HEK293 (cell line): ENCODE measurements around the gene STK40.

Experiments
- BCL11B ChIP-seq: fragments of 450-650 bp; formaldehyde crosslinking; IDR thresholded peaks from 2 replicates; pipeline ENCODE4 v1.5.1; 2016; ENCODE audit warnings: low read depth, missing biosample characterization, missing genetic modification characterization
- SETDB1 ChIP-seq: IDR thresholded peaks from one replicate; pipeline ENCODE4 v1.6.1; 2017; ENCODE audit warnings: mild to moderate bottlenecking, low read length, moderate library complexity, mixed read lengths; ENCODE audit not compliant: insufficient read length
- YY1 ChIP-seq: fragments of 450-650 bp; formaldehyde crosslinking; IDR thresholded peaks from 2 replicates; pipeline ENCODE4 v1.5.1; 2018; ENCODE audit warnings: missing biosample characterization, missing genetic modification characterization
- ZNF433 ChIP-seq: fragments of 450-650 bp; formaldehyde crosslinking; IDR thresholded peaks from 2 replicates; pipeline ENCODE4 v1.5.1; 2016; ENCODE audit warnings: missing biosample characterization, missing genetic modification characterization, low read depth
- ZNF658 ChIP-seq: fragments of 450-650 bp; formaldehyde crosslinking; IDR thresholded peaks from 2 replicates; pipeline ENCODE4; 2016; ENCODE audit warnings: missing biosample characterization, missing genetic modification characterization
- TF ChIP-seq, protein P1 (sequence below): fragments of 450-650 bp; formaldehyde crosslinking; IDR thresholded peaks from 2 replicates; pipeline ENCODE4 v1.5.1; 2016; ENCODE audit warnings: missing biosample characterization, missing genetic modification characterization
- TF ChIP-seq, protein P2 (sequence below): fragments of 450-650 bp; formaldehyde crosslinking; IDR thresholded peaks from 2 replicates; pipeline ENCODE4 v1.5.1; 2016; ENCODE audit warnings: missing biosample characterization, missing genetic modification characterization, low read depth
- TF ChIP-seq, protein P3 (sequence below): fragments of 450-650 bp; formaldehyde crosslinking; IDR thresholded peaks from 2 replicates; pipeline ENCODE4 v1.5.1; 2016; ENCODE audit warnings: missing biosample characterization, missing genetic modification characterization

DNA sequence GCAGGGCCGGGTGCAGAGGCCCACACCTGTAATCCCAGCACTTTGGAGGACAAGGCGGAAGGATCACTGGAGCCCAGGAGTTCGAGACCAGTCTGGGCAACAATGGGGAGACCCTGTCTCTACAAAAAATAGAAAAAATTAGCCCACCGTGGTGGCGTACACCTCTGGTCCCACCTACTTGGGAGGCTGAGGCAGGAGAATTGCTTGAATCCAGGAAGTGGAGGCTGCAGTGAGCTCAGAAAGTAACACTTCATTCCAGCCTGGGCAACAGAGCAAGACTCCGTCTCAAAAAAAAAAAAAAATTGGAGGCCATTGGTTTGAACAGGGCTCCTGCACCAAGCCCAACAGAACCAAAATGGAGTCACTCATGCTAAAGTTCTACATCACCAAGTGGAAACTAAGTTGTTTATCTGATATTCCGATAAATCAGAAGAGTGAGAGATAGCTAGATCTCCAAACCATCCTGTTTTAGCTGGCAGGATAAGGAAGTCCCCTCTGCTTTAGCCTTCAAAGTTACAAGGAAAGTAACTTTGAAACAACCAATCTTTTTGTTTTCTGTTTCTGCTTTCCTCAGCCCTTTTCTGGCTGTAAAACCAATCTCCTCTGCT lies 12.8 kb upstream of the STK40 start:
- TF ChIP-seq, protein P1, sequence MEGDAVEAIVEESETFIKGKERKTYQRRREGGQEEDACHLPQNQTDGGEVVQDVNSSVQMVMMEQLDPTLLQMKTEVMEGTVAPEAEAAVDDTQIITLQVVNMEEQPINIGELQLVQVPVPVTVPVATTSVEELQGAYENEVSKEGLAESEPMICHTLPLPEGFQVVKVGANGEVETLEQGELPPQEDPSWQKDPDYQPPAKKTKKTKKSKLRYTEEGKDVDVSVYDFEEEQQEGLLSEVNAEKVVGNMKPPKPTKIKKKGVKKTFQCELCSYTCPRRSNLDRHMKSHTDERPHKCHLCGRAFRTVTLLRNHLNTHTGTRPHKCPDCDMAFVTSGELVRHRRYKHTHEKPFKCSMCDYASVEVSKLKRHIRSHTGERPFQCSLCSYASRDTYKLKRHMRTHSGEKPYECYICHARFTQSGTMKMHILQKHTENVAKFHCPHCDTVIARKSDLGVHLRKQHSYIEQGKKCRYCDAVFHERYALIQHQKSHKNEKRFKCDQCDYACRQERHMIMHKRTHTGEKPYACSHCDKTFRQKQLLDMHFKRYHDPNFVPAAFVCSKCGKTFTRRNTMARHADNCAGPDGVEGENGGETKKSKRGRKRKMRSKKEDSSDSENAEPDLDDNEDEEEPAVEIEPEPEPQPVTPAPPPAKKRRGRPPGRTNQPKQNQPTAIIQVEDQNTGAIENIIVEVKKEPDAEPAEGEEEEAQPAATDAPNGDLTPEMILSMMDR (tag by site-specific recombination): no peak
- TF ChIP-seq ZNF433 (tag by site-specific recombination): no peak
- no peak for TF ChIP-seq ZNF658 (tag by site-specific recombination)
- no peak for TF ChIP-seq YY1 (tag by site-specific recombination)
- TF ChIP-seq, protein P2, sequence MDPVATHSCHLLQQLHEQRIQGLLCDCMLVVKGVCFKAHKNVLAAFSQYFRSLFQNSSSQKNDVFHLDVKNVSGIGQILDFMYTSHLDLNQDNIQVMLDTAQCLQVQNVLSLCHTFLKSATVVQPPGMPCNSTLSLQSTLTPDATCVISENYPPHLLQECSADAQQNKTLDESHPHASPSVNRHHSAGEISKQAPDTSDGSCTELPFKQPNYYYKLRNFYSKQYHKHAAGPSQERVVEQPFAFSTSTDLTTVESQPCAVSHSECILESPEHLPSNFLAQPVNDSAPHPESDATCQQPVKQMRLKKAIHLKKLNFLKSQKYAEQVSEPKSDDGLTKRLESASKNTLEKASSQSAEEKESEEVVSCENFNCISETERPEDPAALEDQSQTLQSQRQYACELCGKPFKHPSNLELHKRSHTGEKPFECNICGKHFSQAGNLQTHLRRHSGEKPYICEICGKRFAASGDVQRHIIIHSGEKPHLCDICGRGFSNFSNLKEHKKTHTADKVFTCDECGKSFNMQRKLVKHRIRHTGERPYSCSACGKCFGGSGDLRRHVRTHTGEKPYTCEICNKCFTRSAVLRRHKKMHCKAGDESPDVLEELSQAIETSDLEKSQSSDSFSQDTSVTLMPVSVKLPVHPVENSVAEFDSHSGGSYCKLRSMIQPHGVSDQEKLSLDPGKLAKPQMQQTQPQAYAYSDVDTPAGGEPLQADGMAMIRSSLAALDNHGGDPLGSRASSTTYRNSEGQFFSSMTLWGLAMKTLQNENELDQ (tag by site-specific recombination): no peak
- TF ChIP-seq BCL11B (tag by site-specific recombination): no peak
- TF ChIP-seq SETDB1: no peak
- TF ChIP-seq, protein P3, sequence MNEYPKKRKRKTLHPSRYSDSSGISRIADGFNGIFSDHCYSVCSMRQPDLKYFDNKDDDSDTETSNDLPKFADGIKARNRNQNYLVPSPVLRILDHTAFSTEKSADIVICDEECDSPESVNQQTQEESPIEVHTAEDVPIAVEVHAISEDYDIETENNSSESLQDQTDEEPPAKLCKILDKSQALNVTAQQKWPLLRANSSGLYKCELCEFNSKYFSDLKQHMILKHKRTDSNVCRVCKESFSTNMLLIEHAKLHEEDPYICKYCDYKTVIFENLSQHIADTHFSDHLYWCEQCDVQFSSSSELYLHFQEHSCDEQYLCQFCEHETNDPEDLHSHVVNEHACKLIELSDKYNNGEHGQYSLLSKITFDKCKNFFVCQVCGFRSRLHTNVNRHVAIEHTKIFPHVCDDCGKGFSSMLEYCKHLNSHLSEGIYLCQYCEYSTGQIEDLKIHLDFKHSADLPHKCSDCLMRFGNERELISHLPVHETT (tag by site-specific recombination): no peak
